Measurements from ENCODE around the gene TNS3.

TNS3 gene

GRCh38 chr7:47260270-47260669 is 321.6 kb downstream of the TNS3 start:
- H3K4me3 ChIP-seq (IDR thresholded peaks at IDR 0.05; ENCODE audit: insufficient read depth, low read depth, low read length): no peak overlapping the region
- H3K9ac ChIP-seq: no peak overlapping the region
- H3K79me2 ChIP-seq (ENCODE audit: insufficient read depth, low read depth): no peaks in the 10 kb centered on the region
- no peaks in the 10 kb centered on the region for H4K20me1 ChIP-seq (ENCODE audit: insufficient read depth)
- no peak overlapping the region for H3K27ac ChIP-seq
- no peaks in the 10 kb centered on the region for H3K4me1 ChIP-seq (ENCODE audit: low read depth, poor library complexity, severe bottlenecking)
- no peaks in the 10 kb centered on the region for H3K36me3 ChIP-seq (ENCODE audit: insufficient read depth)
- TF ChIP-seq CTCF (conservative IDR thresholded peaks at IDR 0.05; ENCODE audit: low read depth, low read length): no peak
- H3K4me2 ChIP-seq: no peak overlapping the region
- no peak overlapping the region for H2AFZ ChIP-seq (ENCODE audit: low read depth)
- H3K27me3 ChIP-seq (ENCODE audit: insufficient read depth, low read depth): no peaks in the 10 kb centered on the region

GRCh38 chr7:47259682-47260081 is 322.2 kb downstream of the TNS3 start:
- H3K4me3 ChIP-seq (IDR thresholded peaks at IDR 0.05; ENCODE audit: insufficient read depth, low read depth, low read length): no peak overlapping the region
- no peak overlapping the region for H3K27ac ChIP-seq
- H3K79me2 ChIP-seq (ENCODE audit: insufficient read depth, low read depth): no peaks in the 10 kb centered on the region
- no peak for TF ChIP-seq CTCF (conservative IDR thresholded peaks at IDR 0.05; ENCODE audit: low read depth, low read length)
- no peak overlapping the region for H3K9ac ChIP-seq
- H2AFZ ChIP-seq (ENCODE audit: low read depth): no peak overlapping the region
- peaks cover 2% of the 10 kb centered on the region for H3K4me1 ChIP-seq (ENCODE audit: low read depth, poor library complexity, severe bottlenecking)
- H3K36me3 ChIP-seq (ENCODE audit: insufficient read depth): no peaks in the 10 kb centered on the region
- H3K4me2 ChIP-seq: no peak overlapping the region
- H4K20me1 ChIP-seq (ENCODE audit: insufficient read depth): no peaks in the 10 kb centered on the region
- H3K27me3 ChIP-seq (ENCODE audit: insufficient read depth, low read depth): no peaks in the 10 kb centered on the region

GRCh38 chr7:47258798-47259197 is 323.1 kb downstream of the TNS3 start:
- H4K20me1 ChIP-seq (ENCODE audit: insufficient read depth): no peaks in the 10 kb centered on the region
- no peaks in the 10 kb centered on the region for H3K27me3 ChIP-seq (ENCODE audit: insufficient read depth, low read depth)
- no peak overlapping the region for H3K4me2 ChIP-seq
- H3K27ac ChIP-seq: no peak overlapping the region
- H3K79me2 ChIP-seq (ENCODE audit: insufficient read depth, low read depth): no peaks in the 10 kb centered on the region
- H2AFZ ChIP-seq (ENCODE audit: low read depth): no peak overlapping the region
- H3K4me3 ChIP-seq (IDR thresholded peaks at IDR 0.05; ENCODE audit: insufficient read depth, low read depth, low read length): no peak overlapping the region
- no peaks in the 10 kb centered on the region for H3K36me3 ChIP-seq (ENCODE audit: insufficient read depth)
- H3K9ac ChIP-seq: no peak overlapping the region
- H3K4me1 ChIP-seq (ENCODE audit: low read depth, poor library complexity, severe bottlenecking): peaks cover 4% of the 10 kb centered on the region
- TF ChIP-seq CTCF (conservative IDR thresholded peaks at IDR 0.05; ENCODE audit: low read depth, low read length): no peak

GRCh38 chr7:47256016-47256415 is 325.9 kb downstream of the TNS3 start:
- no peaks in the 10 kb centered on the region for H3K79me2 ChIP-seq (ENCODE audit: insufficient read depth, low read depth)
- no peak overlapping the region for H3K4me3 ChIP-seq (IDR thresholded peaks at IDR 0.05; ENCODE audit: insufficient read depth, low read depth, low read length)
- H4K20me1 ChIP-seq (ENCODE audit: insufficient read depth): no peaks in the 10 kb centered on the region
- no peak for TF ChIP-seq CTCF (conservative IDR thresholded peaks at IDR 0.05; ENCODE audit: low read depth, low read length)
- H2AFZ ChIP-seq (ENCODE audit: low read depth): no peak overlapping the region
- H3K4me1 ChIP-seq (ENCODE audit: low read depth, poor library complexity, severe bottlenecking): peaks cover 4% of the 10 kb centered on the region
- H3K9ac ChIP-seq: no peak overlapping the region
- H3K4me2 ChIP-seq: no peak overlapping the region
- H3K36me3 ChIP-seq (ENCODE audit: insufficient read depth): no peaks in the 10 kb centered on the region
- no peaks in the 10 kb centered on the region for H3K27me3 ChIP-seq (ENCODE audit: insufficient read depth, low read depth)
- H3K27ac ChIP-seq: no peak overlapping the region

Measured in KMS-11 (cell line).